Measurements from ENCODE around the gene NUB1.

DNA sequence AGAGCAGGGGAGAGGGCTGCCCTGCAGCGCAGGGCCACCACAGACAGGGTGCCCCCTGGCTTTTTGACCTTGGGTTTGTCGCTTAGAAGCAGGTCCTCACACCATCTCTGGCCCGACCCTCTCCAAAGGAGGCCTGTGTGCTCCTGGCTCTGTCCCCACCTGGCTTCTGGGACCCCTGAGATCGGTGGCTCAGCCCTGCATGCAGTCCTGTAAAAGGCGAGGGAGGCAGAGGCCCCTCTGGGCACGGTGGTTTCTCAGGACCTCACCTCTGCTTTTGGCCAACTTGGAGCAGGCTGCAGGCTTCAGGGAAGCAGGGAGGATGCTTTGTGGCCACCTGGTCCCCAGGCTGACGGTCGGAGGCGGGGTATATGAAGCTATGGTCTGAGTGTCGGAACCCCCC, 46.8 kb downstream of the NUB1 start:
- TF ChIP-seq, protein P1, sequence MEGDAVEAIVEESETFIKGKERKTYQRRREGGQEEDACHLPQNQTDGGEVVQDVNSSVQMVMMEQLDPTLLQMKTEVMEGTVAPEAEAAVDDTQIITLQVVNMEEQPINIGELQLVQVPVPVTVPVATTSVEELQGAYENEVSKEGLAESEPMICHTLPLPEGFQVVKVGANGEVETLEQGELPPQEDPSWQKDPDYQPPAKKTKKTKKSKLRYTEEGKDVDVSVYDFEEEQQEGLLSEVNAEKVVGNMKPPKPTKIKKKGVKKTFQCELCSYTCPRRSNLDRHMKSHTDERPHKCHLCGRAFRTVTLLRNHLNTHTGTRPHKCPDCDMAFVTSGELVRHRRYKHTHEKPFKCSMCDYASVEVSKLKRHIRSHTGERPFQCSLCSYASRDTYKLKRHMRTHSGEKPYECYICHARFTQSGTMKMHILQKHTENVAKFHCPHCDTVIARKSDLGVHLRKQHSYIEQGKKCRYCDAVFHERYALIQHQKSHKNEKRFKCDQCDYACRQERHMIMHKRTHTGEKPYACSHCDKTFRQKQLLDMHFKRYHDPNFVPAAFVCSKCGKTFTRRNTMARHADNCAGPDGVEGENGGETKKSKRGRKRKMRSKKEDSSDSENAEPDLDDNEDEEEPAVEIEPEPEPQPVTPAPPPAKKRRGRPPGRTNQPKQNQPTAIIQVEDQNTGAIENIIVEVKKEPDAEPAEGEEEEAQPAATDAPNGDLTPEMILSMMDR (IDR thresholded peaks at IDR 0.05) = no peak
- TF ChIP-seq POLR2A (IDR thresholded peaks at IDR 0.05) = no peak
